Esophagus squamous epithelium (tissue), 4 donors: Measurements from ENCODE around the gene SRGAP2B.
"Not testable (repeated sequence)": the region's sequence is repeated elsewhere in the genome, so short reads cannot be mapped to it uniquely, and the experiment has no call there.

Experiments used
- CTCF ChIP-seq, 6 experiments: fragments of 450-650 bp in 4 of 6; fragments of 200-600 bp in 2 of 6; sonication (generic) in 2 of 6; IDR thresholded peaks; one replicate each; pipeline ENCODE4 v1.5.1; 2016 to 2019; ENCODE audit warnings: antibody characterized with exemption in 6 of 6, mild to moderate bottlenecking in 4 of 6, moderate library complexity in 4 of 6
- POLR2A ChIP-seq, 4 donors: fragments of 450-650 bp; IDR thresholded peaks; one replicate each; pipeline ENCODE4 v1.6.1; 2017; ENCODE audit warnings: antibody characterized with exemption in 4 of 4, mild to moderate bottlenecking in 4 of 4, moderate library complexity in 3 of 4

- not testable (repeated sequence) for TF ChIP-seq CTCF, POLR2A (IDR thresholded peaks at IDR 0.05)
Observed at GRCh38 chr1:144964765-144965164, 130.4 kb downstream of the SRGAP2B start.
